Endometrial microvascular endothelial cells (primary cell): ENCODE data around the gene KRT7. TPM values are rescaled to one million over a fixed set of nuclear protein-coding genes. Genes with fewer than 3 reads are reported as not detected.

Source experiments
- in situ Hi-C: cut with HindIII; loops from 2 replicates; pipeline ENCODE4 v1.10.0; 2017; ENCODE audit warnings: low sequenced_read_pairs, low pct_unique_long_range_greater_than_20kb; ENCODE audit errors: inconsistent ontology term
- total RNA-seq: library from RNA; depleted of rRNA; stranded (reverse); fragments of >200 nt; gene quantifications from one replicate; pipeline ENCODE4 v1.2.3, GENCODE V29; 2015; ENCODE audit errors: inconsistent ontology term

Gene KRT7
- total RNA-seq: 495 TPM

- in situ Hi-C loops: no loop called here
Observed at GRCh38 chr12:52232674-52233461, at the start of gene KRT7. TSS of gene KRT7 (plus strand) at chr12:52233243. CDS start at chr12:52233297, 54 bp downstream.

- in situ Hi-C loops: no loop called here
Observed at GRCh38 chr12:52183544-52183910, 49.5 kb upstream of the KRT7 start.

DNA sequence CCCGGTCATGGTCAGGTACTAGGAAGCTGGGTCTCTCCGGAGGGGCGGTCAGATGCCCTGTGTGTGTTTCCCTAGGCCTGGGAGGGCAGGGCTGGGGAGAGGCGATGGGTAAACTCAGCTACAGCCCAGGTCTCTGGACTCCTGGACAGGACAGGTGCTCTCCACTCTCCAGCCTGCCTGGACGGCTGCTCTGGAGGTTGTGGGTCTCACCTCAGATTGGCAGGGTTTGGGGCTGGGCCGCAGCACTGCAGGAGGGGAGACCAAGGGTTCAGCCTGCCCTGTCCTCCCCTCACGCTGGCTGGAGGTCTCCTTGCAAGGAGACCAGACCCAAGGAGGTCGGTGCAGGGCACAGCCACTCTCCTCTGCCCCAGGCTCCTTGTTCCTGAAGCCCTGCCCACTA lies 49.1 kb upstream of the KRT7 start:
- in situ Hi-C loops: no loop called here

DNA sequence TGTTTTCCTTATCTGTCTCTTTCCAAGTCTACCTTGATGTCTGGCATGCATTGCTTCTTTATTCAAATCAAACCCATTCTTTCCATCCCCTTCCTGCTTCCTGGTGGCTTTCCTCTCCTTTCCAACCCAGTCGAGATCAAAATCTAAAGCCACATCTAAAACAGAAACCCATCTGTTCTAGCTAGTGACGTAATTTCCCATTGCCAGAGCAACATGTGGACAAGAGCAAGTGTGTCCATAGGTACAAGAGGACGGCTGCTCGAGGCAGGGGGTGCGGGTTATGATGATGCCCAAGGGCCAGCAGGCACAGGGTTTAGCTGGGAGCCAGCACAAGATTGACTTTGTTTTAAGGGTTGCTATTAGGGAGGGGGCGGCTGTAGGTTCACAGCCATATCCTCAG lies 48.2 kb upstream of the KRT7 start:
- in situ Hi-C loops: no loop called here

DNA sequence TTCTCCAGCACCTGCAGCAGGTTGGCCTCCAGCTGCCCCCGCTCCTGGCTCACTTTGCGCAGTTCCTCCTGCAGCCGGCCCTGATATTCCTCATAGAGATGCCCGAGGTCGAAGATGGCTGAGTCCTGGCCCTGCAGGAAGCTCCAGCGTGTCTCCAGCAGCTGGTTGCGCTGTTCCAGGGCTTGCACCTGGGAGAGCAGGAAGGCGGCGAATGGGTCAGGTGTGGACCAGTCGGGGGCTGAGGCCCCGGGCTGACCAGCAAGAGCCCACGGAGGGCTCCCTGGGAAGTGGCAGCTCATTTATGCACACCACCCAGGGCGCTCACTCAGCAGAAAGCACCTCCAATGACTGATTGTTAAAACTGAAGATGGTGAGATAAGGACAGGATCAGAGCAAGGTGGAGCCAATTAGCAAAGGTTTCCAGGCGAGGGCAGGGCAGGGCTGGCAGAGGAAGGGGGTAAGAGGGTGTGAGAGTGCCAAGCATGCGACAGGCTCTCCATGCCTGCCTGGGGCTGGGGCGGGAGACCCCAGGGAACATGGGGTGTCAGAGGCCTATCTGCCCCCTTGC lies 47.6 kb upstream of the KRT7 start:
- in situ Hi-C loops: no loop called here

- in situ Hi-C loops: no loop called here
Observed at GRCh38 chr12:52186118-52186840, 46.8 kb upstream of the KRT7 start.

DNA sequence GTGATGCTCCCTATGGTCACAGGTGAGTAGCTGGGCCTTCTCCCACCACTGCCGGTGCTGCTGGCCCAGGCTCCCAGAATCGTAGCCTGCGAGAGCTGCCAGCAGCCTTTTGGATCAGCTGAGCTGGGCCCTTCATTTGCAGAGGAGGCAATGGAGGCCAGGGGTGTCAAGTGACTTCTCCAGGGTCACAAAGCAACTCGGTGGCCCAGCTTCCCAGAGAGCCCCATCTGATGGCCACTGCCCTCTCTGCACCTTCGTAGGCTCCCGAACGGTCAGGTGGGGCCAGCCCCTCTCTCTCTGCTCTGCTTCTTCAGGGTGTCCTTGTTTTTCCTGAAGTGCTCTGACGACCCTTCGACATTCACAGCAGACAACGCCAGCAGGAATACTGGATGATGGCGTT lies 45.8 kb upstream of the KRT7 start:
- in situ Hi-C loops: no loop called here

- in situ Hi-C loops: no loop called here
Observed at GRCh38 chr12:52187640-52188039, 45.4 kb upstream of the KRT7 start.

- in situ Hi-C loops: no loop called here
Observed at GRCh38 chr12:52188658-52189057, 44.4 kb upstream of the KRT7 start.

GRCh38 chr12:52189376-52190174 lies 43.5 kb upstream of the KRT7 start:
- in situ Hi-C loops: no loop called here

- in situ Hi-C loops: no loop called here
Observed at GRCh38 chr12:52190860-52191729, 41.9 kb upstream of the KRT7 start.

DNA sequence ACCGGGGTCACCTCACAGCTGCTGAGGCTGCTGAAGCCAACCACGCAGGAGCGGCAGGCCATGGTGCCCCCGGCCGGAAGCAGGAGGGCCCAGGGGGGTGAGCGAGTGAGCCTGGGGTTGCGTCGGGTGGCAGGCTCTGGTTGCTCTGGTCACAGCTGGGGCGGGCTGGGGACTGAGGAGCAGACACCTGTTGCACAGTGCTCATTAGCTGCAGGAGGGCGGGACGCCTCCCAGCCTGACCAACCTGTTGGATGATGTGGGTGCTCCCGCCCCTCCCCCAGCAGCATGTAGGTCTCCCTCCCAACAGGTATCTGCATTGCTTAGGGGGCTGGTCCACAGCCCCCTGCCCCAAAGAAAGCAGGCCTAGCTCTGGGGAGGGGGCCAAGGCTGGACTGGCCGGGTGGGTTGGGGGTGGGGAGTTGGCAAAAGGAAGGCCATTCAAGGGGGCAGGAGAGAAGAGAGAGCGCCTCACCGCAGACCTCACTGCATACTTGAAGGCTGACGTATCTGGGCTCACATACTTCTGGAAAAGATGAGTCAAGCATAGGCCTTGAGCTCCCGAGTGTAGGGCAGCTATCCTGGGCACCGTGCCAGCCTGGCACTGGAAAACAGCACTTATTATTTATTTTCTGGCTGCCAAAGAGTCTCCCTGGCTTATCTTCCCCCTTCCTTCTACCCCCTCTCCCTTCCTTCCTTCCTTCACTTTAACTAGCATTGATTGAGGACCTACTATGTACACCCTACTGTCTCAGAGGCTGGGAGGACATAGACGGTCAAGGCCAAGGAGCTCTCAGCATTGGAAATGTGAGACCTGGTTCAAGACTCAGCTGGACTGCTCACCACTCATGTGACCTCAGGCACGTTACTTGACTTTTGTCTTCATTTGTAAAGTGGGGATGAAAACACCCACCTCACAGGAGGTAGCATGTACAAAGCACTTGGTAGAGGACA lies 40.9 kb upstream of the KRT7 start, which contains the start of gene KRT80:
KRT80 (minus strand) TSS at position 174 of the 951 bp plus-strand sequence; CDS start at position 62, 112 bp downstream.
- in situ Hi-C loops: no loop called here

DNA sequence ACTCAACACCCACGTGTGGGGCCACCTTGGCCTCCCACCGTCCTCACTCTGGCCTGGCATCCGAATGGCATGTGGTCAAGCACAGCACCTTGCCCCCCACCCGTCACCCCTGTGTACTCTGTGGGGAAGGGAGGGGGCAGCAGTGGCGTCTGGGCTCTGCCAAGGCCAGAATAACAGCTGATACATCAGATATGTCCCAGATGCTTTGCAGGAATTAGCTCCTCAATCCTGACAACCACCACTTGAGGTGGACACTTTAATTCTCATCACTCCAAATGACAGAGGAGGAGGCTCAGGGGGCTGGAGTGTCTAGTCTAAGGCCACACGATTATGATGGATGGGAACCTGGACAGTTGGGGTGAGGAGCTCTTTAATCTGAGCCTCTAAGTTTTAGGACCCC lies 39.5 kb upstream of the KRT7 start:
- in situ Hi-C loops: no loop called here

- in situ Hi-C loops: no loop called here
Observed at GRCh38 chr12:52193991-52194390, 39.1 kb upstream of the KRT7 start.

- in situ Hi-C loops: no loop called here
Observed at GRCh38 chr12:52195065-52195730, 37.8 kb upstream of the KRT7 start.

- in situ Hi-C loops: no loop called here
Observed at GRCh38 chr12:52197371-52198231, 35.4 kb upstream of the KRT7 start.
